H1 (cell line): ENCODE measurements around the gene TPRX1. TPM values are rescaled to one million over a fixed set of nuclear protein-coding genes. Genes with fewer than 3 reads are reported as not detected.

ENCODE experiments used
- CTCF ChIA-PET: fragments of 300-600 bp; sonication (Branson Sonifier 250); formaldehyde crosslinking; loops from one replicate; lab custom pipeline; 2021; ENCODE audit not compliant: partially characterized antibody; lab: Charles Lee
- POLR2A ChIA-PET: fragments of 300-600 bp; sonication (Branson Sonifier 250); formaldehyde crosslinking; loops from one replicate; lab custom pipeline; 2021; ENCODE audit warnings: inconsistent platforms; ENCODE audit not compliant: partially characterized antibody; lab: Charles Lee
- DNase-seq, 2 experiments: peaks; one replicate each; pipeline versions ENCODE4 v3.0.0 to v3.0.0-alpha.2; 2010 to 2022; ENCODE audit warnings: low spot score in 2 of 2, low read depth in 1 of 2, mixed read lengths in 1 of 2
- FAIRE-seq: peaks from 2 replicates; lab custom pipeline; 2011; peaks lifted over from hg19 to GRCh38; lab: Jason Lieb, UNC
- H2AFZ ChIP-seq: 2 replicates; pipeline ENCODE4 v1.8.1; 2012; ENCODE audit warnings: low read length, inconsistent platforms
- H2AK5ac ChIP-seq: 2 replicates; pipeline ENCODE4 v1.6.1; 2013; ENCODE audit warnings: low read depth, low read length
- H2BK120ac ChIP-seq: replicated peaks from 2 replicates; pipeline ENCODE3; 2013; ENCODE audit warnings: low read depth, low read length, inconsistent platforms
- H2BK12ac ChIP-seq: 2 replicates; pipeline ENCODE4 v1.6.1; 2013; ENCODE audit warnings: low read depth, low read length
- H2BK15ac ChIP-seq: 2 replicates; pipeline ENCODE4 v1.6.1; 2013; ENCODE audit warnings: low read length
- H2BK20ac ChIP-seq: 2 replicates; pipeline ENCODE4 v1.6.1; 2013; ENCODE audit warnings: low read length
- H2BK5ac ChIP-seq: 2 replicates; pipeline ENCODE4 v1.6.1; 2013; ENCODE audit warnings: low read depth, low read length
- H3K14ac ChIP-seq: 2 replicates; pipeline ENCODE4 v1.6.1; 2013; ENCODE audit warnings: inconsistent platforms; ENCODE audit not compliant: insufficient read length
- H3K18ac ChIP-seq: 2 replicates; pipeline ENCODE4 v1.6.1; 2013; ENCODE audit warnings: low read length; ENCODE audit errors: extremely low read depth
- H3K23ac ChIP-seq: 2 replicates; pipeline ENCODE4 v1.6.1; 2013; ENCODE audit warnings: inconsistent platforms; ENCODE audit not compliant: insufficient read length
- H3K23me2 ChIP-seq: 2 replicates; pipeline ENCODE4 v1.6.1; 2013; ENCODE audit warnings: low read depth, low read length
- H3K27ac ChIP-seq: 2 replicates; pipeline ENCODE4 v1.6.1; 2011; ENCODE audit warnings: low read depth, low read length, inconsistent platforms
- H3K27me3 ChIP-seq, 4 experiments: replicated peaks in 1 of 4; 1 replicate in 1 of 4; 2 replicates in 3 of 4; pipeline versions ENCODE4 v1.6.1 to v1.8.1; 2011 to 2013; ENCODE audit warnings: low read length in 3 of 4, mild to moderate bottlenecking in 3 of 4, inconsistent platforms in 2 of 4, mixed read lengths in 2 of 4, moderate library complexity in 1 of 4; ENCODE audit not compliant: control insufficient read depth in 3 of 4, insufficient read depth in 3 of 4; ENCODE audit errors: extremely low read depth in 1 of 4
- H3K36me3 ChIP-seq, 4 experiments: 2 replicates each; pipeline versions ENCODE4 v1.6.1 to v1.8.1; 2011 to 2013; ENCODE audit warnings: mild to moderate bottlenecking in 4 of 4, low read length in 3 of 4, moderate library complexity in 2 of 4, control low read depth in 1 of 4, inconsistent platforms in 1 of 4; ENCODE audit not compliant: insufficient read depth in 4 of 4, control insufficient read depth in 2 of 4
- H3K4ac ChIP-seq: replicated peaks from 2 replicates; pipeline ENCODE3; 2013; ENCODE audit warnings: low read length, low read depth, mixed read lengths, inconsistent platforms; ENCODE audit not compliant: insufficient read length
- H3K4me1 ChIP-seq, 4 experiments: replicated peaks in 1 of 4; 1 replicate in 1 of 4; 2 replicates in 3 of 4; pipeline versions ENCODE4 v1.6.1 to v1.8.1; 2011 to 2013; ENCODE audit warnings: low read length in 3 of 4, inconsistent platforms in 2 of 4, mixed read lengths in 1 of 4; ENCODE audit not compliant: insufficient read depth in 4 of 4, control insufficient read depth in 3 of 4
- H3K4me2 ChIP-seq, 2 experiments: 2 replicates each; pipeline versions ENCODE4 v1.6.1 to v1.8.1; 2011 to 2013; ENCODE audit warnings: low read depth in 2 of 2, low read length in 2 of 2, control low read depth in 1 of 2, inconsistent platforms in 1 of 2, mild to moderate bottlenecking in 1 of 2; ENCODE audit not compliant: insufficient read depth in 1 of 2
- H3K4me3 ChIP-seq, 4 experiments: fragments of 200-600, 300-600 bp in 1 of 4; sonication (generic), shearing (Covaris generic), sonication (Bioruptor Twin) in 1 of 4; 2 replicates each; pipeline versions ENCODE4 v1.5.1 to v1.8.1; 2011 to 2016; ENCODE audit warnings: low read length in 4 of 4, low read depth in 3 of 4, control low read depth in 2 of 4, inconsistent platforms in 2 of 4, mild to moderate bottlenecking in 2 of 4, mixed read lengths in 1 of 4, moderate library complexity in 1 of 4; ENCODE audit not compliant: insufficient read depth in 2 of 4; ENCODE audit errors: extremely low read depth in 1 of 4
- H3K56ac ChIP-seq: replicated peaks from 2 replicates; pipeline ENCODE3; 2013; ENCODE audit warnings: low read depth, mild to moderate bottlenecking, mixed read lengths, low read length, inconsistent platforms; ENCODE audit not compliant: insufficient read length
- H3K79me1 ChIP-seq: 2 replicates; pipeline ENCODE4 v1.6.1; 2013; ENCODE audit warnings: low read depth, low read length, control low read depth
- H3K79me2 ChIP-seq, 2 experiments: 2 replicates each; pipeline versions ENCODE4 v1.6.1 to v1.8.1; 2012 to 2013; ENCODE audit warnings: low read length in 2 of 2, mild to moderate bottlenecking in 2 of 2, inconsistent platforms in 1 of 2; ENCODE audit not compliant: insufficient read depth in 2 of 2, control insufficient read depth in 1 of 2
- H3K9ac ChIP-seq, 4 experiments: replicated peaks in 1 of 4; 1 replicate in 1 of 4; 2 replicates in 3 of 4; pipeline versions ENCODE4 v1.6.1 to v1.8.1; 2011 to 2013; ENCODE audit warnings: low read depth in 3 of 4, low read length in 3 of 4, control low read depth in 2 of 4, mild to moderate bottlenecking in 2 of 4, moderate library complexity in 2 of 4, inconsistent platforms in 1 of 4; ENCODE audit errors: extremely low read depth in 1 of 4
- H3K9me3 ChIP-seq, 2 experiments: 2 replicates each; pipeline versions ENCODE4 v1.6.1 to v1.8.1; 2012 to 2013; ENCODE audit warnings: mild to moderate bottlenecking in 2 of 2, moderate library complexity in 2 of 2, control low read depth in 1 of 2, inconsistent platforms in 1 of 2, low read depth in 1 of 2, low read length in 1 of 2, mixed read lengths in 1 of 2; ENCODE audit not compliant: insufficient read depth in 2 of 2
- H4K20me1 ChIP-seq, 2 experiments: replicated peaks in 1 of 2; 2 replicates each; pipeline versions ENCODE3 to v1.8.1; 2011 to 2013; ENCODE audit warnings: inconsistent platforms in 2 of 2, low read length in 2 of 2, mild to moderate bottlenecking in 1 of 2; ENCODE audit not compliant: insufficient read depth in 2 of 2, control insufficient read depth in 1 of 2
- H4K5ac ChIP-seq: 2 replicates; pipeline ENCODE4 v1.6.1; 2013; ENCODE audit warnings: low read length, low read depth, mixed read lengths, inconsistent platforms; ENCODE audit not compliant: insufficient read length
- H4K8ac ChIP-seq: 2 replicates; pipeline ENCODE4 v1.8.0; 2013; ENCODE audit warnings: mild to moderate bottlenecking, moderate library complexity, low read length, inconsistent platforms; ENCODE audit not compliant: insufficient read depth; ENCODE audit errors: extremely low read depth
- H4K91ac ChIP-seq: replicated peaks from 2 replicates; pipeline ENCODE3; 2013; ENCODE audit warnings: low read length, mixed read lengths, inconsistent platforms; ENCODE audit not compliant: insufficient read length
- CHD1 ChIP-seq: IDR thresholded peaks from 2 replicates; pipeline ENCODE4 v1.6.1; 2012; ENCODE audit warnings: low read depth, low read length, improper control_type of control experiment
- GABPA ChIP-seq: IDR thresholded peaks from 2 replicates; pipeline ENCODE4 v1.6.1; 2011; ENCODE audit warnings: mild to moderate bottlenecking, low read length, moderate library complexity, borderline replicate concordance; ENCODE audit not compliant: insufficient read depth
- HDAC2 ChIP-seq, 2 experiments: fragments of 300-600 bp in 1 of 2; sonication (generic) in 1 of 2; IDR thresholded peaks; 2 replicates each; pipeline ENCODE4 v1.6.1; 2011 to 2012; ENCODE audit warnings: low read depth in 2 of 2, low read length in 2 of 2, mild to moderate bottlenecking in 2 of 2, moderate library complexity in 2 of 2, borderline replicate concordance in 1 of 2, inconsistent platforms in 1 of 2
- KDM4A ChIP-seq: IDR thresholded peaks from one replicate; pipeline ENCODE4 v1.7.1; 2012; ENCODE audit warnings: low read depth, mild to moderate bottlenecking, moderate library complexity, low read length, inconsistent platforms; ENCODE audit not compliant: severe bottlenecking
- KDM5A ChIP-seq: fragments of 200-600 bp; IDR thresholded peaks from 2 replicates; pipeline ENCODE4 v1.7.1; 2012; ENCODE audit warnings: mild to moderate bottlenecking, low read length, inconsistent platforms, mixed read lengths
- NRF1 ChIP-seq: IDR thresholded peaks from 2 replicates; pipeline ENCODE4 v1.6.1; 2011; ENCODE audit warnings: mild to moderate bottlenecking, low read depth, low read length, improper control_type of control experiment
- PHF8 ChIP-seq: fragments of 200-600 bp; sonication (generic); conservative IDR thresholded peaks from 2 replicates; pipeline ENCODE4 v1.7.1; 2012; ENCODE audit warnings: low read depth, mild to moderate bottlenecking, inconsistent platforms, low read length, moderate library complexity
- SP1 ChIP-seq: IDR thresholded peaks from 2 replicates; pipeline ENCODE4 v1.6.1; 2011; ENCODE audit warnings: low read depth, low read length
- TAF7 ChIP-seq: optimal IDR thresholded peaks from 2 replicates; pipeline ENCODE3; 2011; ENCODE audit warnings: low read depth, mild to moderate bottlenecking, inconsistent platforms, low read length, moderate library complexity, borderline replicate concordance
- TEAD4 ChIP-seq: IDR thresholded peaks from 2 replicates; pipeline ENCODE4 v1.6.1; 2012; ENCODE audit warnings: low read depth, low read length, inconsistent platforms, mixed read lengths
- WGBS, 2 experiments: shearing (Covaris generic) in 1 of 2; methylation state at CpG; one replicate each; pipeline versions ENCODE4 v1.1.6 to v1.1.7; 2013 to 2015; ENCODE audit warnings: low lambda C conversion rate in 2 of 2, mixed read lengths in 2 of 2, inconsistent platforms in 1 of 2, low coverage in 1 of 2, missing lambda C conversion rate in 1 of 2; ENCODE audit not compliant: insufficient replicate concordance in 2 of 2, insufficient coverage in 1 of 2, insufficient read length in 1 of 2; ENCODE audit errors: extremely low coverage in 1 of 2, missing lambda C conversion rate in 1 of 2; 5-methylcytosine and 5-hydroxymethylcytosine counted together
- polyA plus RNA-seq, 7 experiments: library from polyadenylated mRNA; depleted of rRNA in 3 of 7; stranded (reverse) in 5 of 7; unstranded in 2 of 7; fragments of >200 nt in 5 of 7; fragments of 200-250 nt in 2 of 7; gene quantifications; 1 replicate in 5 of 7; 2 replicates in 1 of 7; 4 replicates in 1 of 7; pipeline versions ENCODE4 v1.2.1 to v1.2.3, GENCODE V29; 2011 to 2013; ENCODE audit warnings: missing spikeins in 2 of 7, mixed read lengths in 2 of 7
- total RNA-seq: library from RNA; stranded (reverse); fragmentation: NEBNext Ultra II Directional; extraction: Animal tissue kit (Norgen Biotek cat#: 25700); gene quantifications from 2 replicates; pipeline ENCODE4 v1.2.1, GENCODE V29; 2021

TPRX1 gene
- total and polyA plus RNA-seq, 2 of the 8 experiments (the other 6 are each of a cell fraction or from before 2014, with no cell fraction given): 0.03 TPM; not detected in 1

GRCh38 chr19:47778049-47778953 is 26.1 kb downstream of the TPRX1 start, which contains the start of gene SELENOW:
TSS of gene SELENOW (plus strand) at chr19:47778703. CDS start at chr19:47778786, 83 bp downstream.
- Histone ChIP-seq H4K5ac (peak within 1 kb of the TSS; percentile 100), H3K9me3 (no peaks in the 10 kb centered on the region), H4K91ac (peak within 1 kb of the TSS; percentile 93), H4K20me1 (peaks cover 8 to 17% of the 10 kb centered on the region in 2 experiments), H2BK120ac (peak within 1 kb of the TSS; percentile 98), H3K36me3 (peaks cover 10 to 23% (median 18%) of the 10 kb centered on the region in 4 experiments), H3K79me2 (peaks cover 13 to 25% of the 10 kb centered on the region in 2 experiments), H3K4me2 (peak within 1 kb of the TSS; percentile 59 to 92), H2BK5ac (peak within 1 kb of the TSS; percentile 97), H3K79me1 (peaks cover 7% of the 10 kb centered on the region), H3K14ac (no peak within 1 kb of the TSS), H3K23me2 (peaks cover 8% of the 10 kb centered on the region), H4K8ac (peak within 1 kb of the TSS; percentile 100; the same call in 1 of the 2 replicates), H2BK12ac (0 out of 2 replicates have a peak within 1 kb of the TSS, but pooled peaks have one; percentile 75), H3K4me1 (peaks cover 0 to 10% (median 7%) of the 10 kb centered on the region in 4 experiments; a peak in 5 of 7 replicates), H3K4ac (peak within 1 kb of the TSS; percentile 78), H2BK15ac (0 out of 2 replicates have a peak within 1 kb of the TSS, but pooled peaks have one; percentile 46), H3K23ac (no peak within 1 kb of the TSS), H2AFZ (no peak within 1 kb of the TSS; the same call in 1 of the 2 replicates), H3K56ac (peak within 1 kb of the TSS; percentile 86), H3K27ac (peak within 1 kb of the TSS; percentile 99), H2AK5ac (no peak within 1 kb of the TSS), H3K18ac (peak within 1 kb of the TSS; percentile 87), H3K4me3 (peak within 1 kb of the TSS; percentile 57 to 97 (median 75)), H3K27me3 (no peaks in the 10 kb centered on the region), H2BK20ac (peak within 1 kb of the TSS; percentile 80; the same call in 1 of the 2 replicates), H3K9ac (peak within 1 kb of the TSS; percentile 83 to 95 (median 93))
- DNase-seq (peak; percentile 46 to 95), FAIRE-seq (no peak)
- 2% methylated on average over 47 of the region's 65 CpGs; no CpG with 5 or more reads in 1 of the 2 experiments for WGBS, 2 experiments
- CTCF ChIA-PET: interaction anchor here (1.0 to 1.8 kb wide), 4 partner anchors 10 to 66 kb away, joined by 3 to 10 read pairs (median 3); no protein-coding TSS in a partner anchor
- POLR2A ChIA-PET: interaction anchor here (0.6 to 5.0 kb wide), 8 partner anchors 10 to 456 kb away, joined by 3 to 34 read pairs (median 4); partner anchors contain the start of gene NOP53
- peak; percentile 92 for TF ChIP-seq TAF7
- TF ChIP-seq PHF8: peak; percentile 85
- no peak for TF ChIP-seq NRF1
- no peak for TF ChIP-seq GABPA
- TF ChIP-seq CHD1: peak; percentile 93
- TF ChIP-seq TEAD4: 0 out of 2 replicates have a peak, but pooled peaks have one; percentile 40
- TF ChIP-seq KDM5A: no peak
- TF ChIP-seq SP1: peak; percentile 78
- TF ChIP-seq HDAC2 (IDR thresholded peaks at IDR 0.05; ENCODE audit: borderline replicate concordance in 1 of 2, low read depth in 2 of 2, low read length in 2 of 2): peak in 1 of 2 experiments; percentile 63; a peak in 1 of 4 replicates
- peak; percentile 60 for TF ChIP-seq KDM4A
